ENCODE results near the gene BTG4. TPM values are rescaled to one million over a fixed set of nuclear protein-coding genes. Genes with fewer than 3 reads are reported as not detected.

BTG4 gene
- total and polyA plus RNA-seq, 9 of the 15 experiments (the other 6 are each of a cell fraction or from before 2014, with no cell fraction given), result not detected

DNA sequence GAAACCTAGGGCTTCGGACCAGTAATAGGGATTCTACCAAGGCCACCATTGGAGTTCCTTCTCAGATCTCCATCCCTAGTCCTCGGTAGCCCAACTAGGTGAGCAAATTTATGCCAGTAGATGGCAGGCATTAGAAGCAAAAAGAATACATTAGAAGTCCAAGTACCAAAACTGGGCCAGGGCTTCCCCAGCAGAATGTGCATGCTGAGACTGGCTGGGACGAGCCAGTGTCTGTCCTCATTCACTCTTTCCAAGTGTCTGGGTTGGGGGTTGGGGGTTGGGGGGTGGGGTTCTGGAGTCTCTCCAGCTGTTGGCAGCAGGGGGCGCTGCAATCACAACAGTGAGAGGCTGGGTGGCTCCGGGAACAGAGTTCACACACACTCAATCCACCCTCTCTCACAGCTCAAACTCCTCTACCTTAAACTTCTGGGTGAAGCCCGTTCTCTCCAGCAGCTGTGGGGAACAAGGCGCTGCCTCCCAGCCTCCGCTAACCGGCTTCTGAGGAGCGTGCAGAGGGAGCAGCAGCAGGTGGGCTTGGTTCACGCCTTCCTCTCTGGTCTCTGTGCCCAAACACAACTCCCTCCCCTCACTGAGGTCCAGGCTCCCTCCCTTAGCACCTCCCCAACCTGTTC, 57.5 kb downstream of the BTG4 start:
- Histone ChIP-seq H4K20me1 (replicated peaks; ENCODE audit: control insufficient read depth, insufficient read depth, low read length) (peaks cover 4% of the 10 kb centered on the region; the same call in 1 of the 2 replicates), H3K27ac (ENCODE audit: extremely low read depth, low read depth, low read length) (no peak overlapping the region), H3K36me3 (ENCODE audit: control insufficient read depth, insufficient read depth, low read length) (no peaks in the 10 kb centered on the region), H3K4me1 (replicated peaks in 1 of 2; ENCODE audit: control insufficient read depth in 2 of 2, insufficient read depth in 2 of 2, low read length in 2 of 2) (peaks cover 0 to 6% of the 10 kb centered on the region in 2 experiments; a peak in 1 of 5 replicates), H3K79me2 (ENCODE audit: control insufficient read depth, insufficient read depth, low read length) (no peaks in the 10 kb centered on the region), H3K4me2 (ENCODE audit: insufficient read depth, low read length) (peak overlapping the region; percentile 55), H3K9me3 (replicated peaks; ENCODE audit: control insufficient read depth, insufficient read depth, low read depth, low read length) (no peaks in the 10 kb centered on the region), H3K27me3 (ENCODE audit: control insufficient read depth in 2 of 2, insufficient read depth in 2 of 2, low read length in 2 of 2) (peaks cover 3 to 50% of the 10 kb centered on the region in 2 experiments; a peak in 4 of 5 replicates), H3K9ac (ENCODE audit: insufficient read depth in 1 of 2, low read depth in 2 of 2, low read length in 2 of 2) (peak overlapping the region in 1 of 2 experiments; percentile 1; a peak in 1 of 4 replicates), H3K9me1 (ENCODE audit: control insufficient read depth, insufficient read depth, low read length) (no peaks in the 10 kb centered on the region), H2AFZ (ENCODE audit: low read depth, low read length) (peak overlapping the region; percentile 77), H3K4me3 (no peak overlapping the region)
- 1% methylated on average over 11 of the region's 11 CpGs for WGBS (ENCODE audit: insufficient coverage, low coverage, missing lambda C conversion rate)
- POLR2A ChIA-PET, result interaction anchor here (0.6 to 1.1 kb wide), 2 partner anchors 9 to 108 kb away, joined by 3 to 4 read pairs; no protein-coding TSS in a partner anchor
- no TSS peak for BruUV-seq (replicated peaks)
- in situ Hi-C loops (cut with MboI), result loop anchor here (10.0 kb wide), 2 partner anchors 340 to 390 kb away; no protein-coding TSS in a partner anchor
- DNase-seq (ENCODE audit: extremely low read depth in 1 of 4, low spot score in 3 of 4) (peak; percentile 65 to 80 (median 78)), ATAC-seq (peak; percentile 92), FAIRE-seq (peak; percentile 71)
- intact Hi-C loops (cut with micrococcal nuclease), result loop anchor here (1.0 to 2.0 kb wide), 3 partner anchors 120 to 387 kb away; no protein-coding TSS in a partner anchor
- CTCF ChIA-PET (ENCODE audit: low intra/inter-chr PET ratio), result interaction anchor here (0.7 to 2.4 kb wide), 6 partner anchors 73 to 825 kb away, joined by 3 to 9 read pairs (median 3); no protein-coding TSS in a partner anchor
- no peak for TF ChIP-seq ZFP30 (CRISPR knock-in tag; IDR thresholded peaks at IDR 0.05; ENCODE audit: borderline replicate concordance)
- peak in 1 of 2 experiments; percentile 44; a peak in 2 of 4 replicates for TF ChIP-seq RAD21 (CRISPR knock-in tag; conservative IDR thresholded peaks at IDR 0.05 in 1 of 2, IDR thresholded peaks at IDR 0.05 in 1 of 2)
- no peak for TF ChIP-seq ZNF140 (CRISPR knock-in tag; IDR thresholded peaks at IDR 0.05)
- TF ChIP-seq, protein P1, sequence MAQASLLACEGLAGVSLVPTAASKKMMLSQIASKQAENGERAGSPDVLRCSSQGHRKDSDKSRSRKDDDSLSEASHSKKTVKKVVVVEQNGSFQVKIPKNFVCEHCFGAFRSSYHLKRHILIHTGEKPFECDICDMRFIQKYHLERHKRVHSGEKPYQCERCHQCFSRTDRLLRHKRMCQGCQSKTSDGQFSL (CRISPR knock-in tag; IDR thresholded peaks at IDR 0.05), result no peak
- TF ChIP-seq, protein P1 (tag; IDR thresholded peaks at IDR 0.05), result peak in 1 of 2 experiments; percentile 49; a peak in 1 of 4 replicates
- TF ChIP-seq, protein P2, sequence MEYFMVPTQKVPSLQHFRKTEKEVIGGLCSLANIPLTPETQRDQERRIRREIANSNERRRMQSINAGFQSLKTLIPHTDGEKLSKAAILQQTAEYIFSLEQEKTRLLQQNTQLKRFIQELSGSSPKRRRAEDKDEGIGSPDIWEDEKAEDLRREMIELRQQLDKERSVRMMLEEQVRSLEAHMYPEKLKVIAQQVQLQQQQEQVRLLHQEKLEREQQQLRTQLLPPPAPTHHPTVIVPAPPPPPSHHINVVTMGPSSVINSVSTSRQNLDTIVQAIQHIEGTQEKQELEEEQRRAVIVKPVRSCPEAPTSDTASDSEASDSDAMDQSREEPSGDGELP (CRISPR knock-in tag; IDR thresholded peaks at IDR 0.05; ENCODE audit: borderline replicate concordance), result 0 out of 2 replicates have a peak, but pooled peaks have one; percentile 16
- no peak for TF ChIP-seq ZBTB7A (IDR thresholded peaks at IDR 0.05; ENCODE audit: borderline replicate concordance, control insufficient read depth, low read depth, low read length)
- TF ChIP-seq RBM39 (optimal IDR thresholded peaks at IDR 0.05; ENCODE audit: low read depth, low read length), result no peak
- no peak for TF ChIP-seq EHMT2 (IDR thresholded peaks at IDR 0.05)
- TF ChIP-seq TARDBP (IDR thresholded peaks at IDR 0.05), result no peak
- TF ChIP-seq, protein P3, sequence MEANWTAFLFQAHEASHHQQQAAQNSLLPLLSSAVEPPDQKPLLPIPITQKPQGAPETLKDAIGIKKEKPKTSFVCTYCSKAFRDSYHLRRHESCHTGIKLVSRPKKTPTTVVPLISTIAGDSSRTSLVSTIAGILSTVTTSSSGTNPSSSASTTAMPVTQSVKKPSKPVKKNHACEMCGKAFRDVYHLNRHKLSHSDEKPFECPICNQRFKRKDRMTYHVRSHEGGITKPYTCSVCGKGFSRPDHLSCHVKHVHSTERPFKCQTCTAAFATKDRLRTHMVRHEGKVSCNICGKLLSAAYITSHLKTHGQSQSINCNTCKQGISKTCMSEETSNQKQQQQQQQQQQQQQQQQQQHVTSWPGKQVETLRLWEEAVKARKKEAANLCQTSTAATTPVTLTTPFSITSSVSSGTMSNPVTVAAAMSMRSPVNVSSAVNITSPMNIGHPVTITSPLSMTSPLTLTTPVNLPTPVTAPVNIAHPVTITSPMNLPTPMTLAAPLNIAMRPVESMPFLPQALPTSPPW (CRISPR knock-in tag; IDR thresholded peaks at IDR 0.05), result 0 out of 2 replicates have a peak, but pooled peaks have one; percentile 29
- TF ChIP-seq SMC3 (conservative IDR thresholded peaks at IDR 0.05; ENCODE audit: insufficient read depth, low read depth, low read length), result 0 out of 2 replicates have a peak, but pooled peaks have one; percentile 10
- TF ChIP-seq, protein P4, sequence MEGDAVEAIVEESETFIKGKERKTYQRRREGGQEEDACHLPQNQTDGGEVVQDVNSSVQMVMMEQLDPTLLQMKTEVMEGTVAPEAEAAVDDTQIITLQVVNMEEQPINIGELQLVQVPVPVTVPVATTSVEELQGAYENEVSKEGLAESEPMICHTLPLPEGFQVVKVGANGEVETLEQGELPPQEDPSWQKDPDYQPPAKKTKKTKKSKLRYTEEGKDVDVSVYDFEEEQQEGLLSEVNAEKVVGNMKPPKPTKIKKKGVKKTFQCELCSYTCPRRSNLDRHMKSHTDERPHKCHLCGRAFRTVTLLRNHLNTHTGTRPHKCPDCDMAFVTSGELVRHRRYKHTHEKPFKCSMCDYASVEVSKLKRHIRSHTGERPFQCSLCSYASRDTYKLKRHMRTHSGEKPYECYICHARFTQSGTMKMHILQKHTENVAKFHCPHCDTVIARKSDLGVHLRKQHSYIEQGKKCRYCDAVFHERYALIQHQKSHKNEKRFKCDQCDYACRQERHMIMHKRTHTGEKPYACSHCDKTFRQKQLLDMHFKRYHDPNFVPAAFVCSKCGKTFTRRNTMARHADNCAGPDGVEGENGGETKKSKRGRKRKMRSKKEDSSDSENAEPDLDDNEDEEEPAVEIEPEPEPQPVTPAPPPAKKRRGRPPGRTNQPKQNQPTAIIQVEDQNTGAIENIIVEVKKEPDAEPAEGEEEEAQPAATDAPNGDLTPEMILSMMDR (IDR thresholded peaks at IDR 0.05 in 2 of 3, conservative IDR thresholded peaks at IDR 0.05 in 1 of 3; ENCODE audit: insufficient read depth in 2 of 3, low read depth in 1 of 3, low read length in 3 of 3), result peak; percentile 28 to 59 (median 56); a peak in 4 of 6 replicates

All from K562 (cell line).